ENCODE data around the gene RNU1-2.
"Not testable (repeated sequence)": the region's sequence is repeated elsewhere in the genome, so short reads cannot be mapped to it uniquely, and the experiment has no call there.

Gene RNU1-2

GRCh38 chr1:16895598-16896315 lies at the start of gene RNU1-2:
Gene RNU1-2, plus strand, starts transcription at chr1:16895980.
- DNase-seq (ENCODE audit: low read depth), result peak; percentile 80

DNA sequence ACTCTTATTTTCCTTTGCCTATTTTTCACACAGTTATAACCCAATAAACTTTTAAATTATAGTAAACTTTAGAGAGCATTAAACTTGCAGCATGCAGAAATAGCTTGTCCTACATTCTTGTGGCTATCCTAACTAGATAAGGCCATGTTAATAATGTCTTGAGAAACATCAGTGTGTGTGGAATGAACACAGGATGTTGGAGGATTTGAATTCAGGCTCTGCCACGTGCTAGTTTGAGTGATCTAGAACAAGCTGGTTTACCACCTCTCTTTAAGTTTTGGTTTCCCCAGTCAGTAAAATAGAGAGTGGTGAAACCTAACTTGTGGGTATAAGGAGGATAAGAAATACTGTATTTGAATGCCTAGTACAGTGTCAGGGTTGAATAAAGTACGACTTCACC lies 39.6 kb upstream of the RNU1-2 start:
- not testable (repeated sequence) for DNase-seq (ENCODE audit: low read depth)

DNA sequence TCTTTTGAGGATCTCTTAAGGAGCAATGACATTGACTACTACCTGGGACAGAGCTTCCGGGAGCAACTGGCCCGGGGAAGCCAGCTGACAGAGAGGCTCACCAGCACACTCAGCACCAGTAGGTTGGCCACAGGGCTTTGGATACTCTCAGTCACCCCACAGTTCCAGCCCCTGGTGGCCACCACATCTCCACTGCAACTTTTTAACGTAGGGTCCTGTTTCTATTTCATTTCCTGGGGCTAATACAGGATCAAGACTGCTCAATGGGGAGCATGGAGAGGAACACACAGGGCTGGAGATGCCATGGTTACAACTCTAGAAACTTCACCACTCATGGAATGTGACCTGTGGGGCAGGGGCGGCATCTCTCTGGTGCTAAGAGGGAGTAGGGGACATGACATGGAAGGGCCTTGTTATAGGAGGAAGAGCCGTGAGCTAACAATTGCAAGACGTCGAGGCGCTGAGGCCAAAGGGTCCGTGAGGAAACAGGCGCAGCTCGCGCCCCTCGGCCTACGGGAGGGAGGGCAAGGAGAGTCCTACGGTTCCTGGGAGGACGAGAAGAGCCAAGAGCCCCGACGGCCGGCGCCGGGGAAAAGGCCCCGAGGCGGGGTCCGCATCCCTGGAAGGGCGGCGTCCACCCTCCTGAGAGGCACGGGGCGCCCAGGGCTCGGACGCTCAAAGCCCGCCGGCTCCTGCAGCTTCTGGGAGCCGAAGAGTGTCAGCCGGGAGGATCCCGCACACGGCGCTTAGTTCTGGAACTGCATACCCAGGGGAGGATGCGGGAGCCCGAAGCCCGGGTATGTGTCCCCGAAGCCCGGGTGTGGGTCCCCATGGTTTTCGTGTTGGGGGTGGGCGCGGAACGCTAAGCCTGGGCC lies 36.4 kb upstream of the RNU1-2 start:
- DNase-seq (ENCODE audit: low read depth), result not testable (repeated sequence)

- not testable (repeated sequence) for DNase-seq (ENCODE audit: low read depth)
These were observed 35.7 kb upstream of the RNU1-2 start for GRCh38 chr1:16860048-16860447.

GRCh38 chr1:16861832-16862245 lies 33.9 kb upstream of the RNU1-2 start:
- DNase-seq (ENCODE audit: low read depth), result not testable (repeated sequence)

DNA sequence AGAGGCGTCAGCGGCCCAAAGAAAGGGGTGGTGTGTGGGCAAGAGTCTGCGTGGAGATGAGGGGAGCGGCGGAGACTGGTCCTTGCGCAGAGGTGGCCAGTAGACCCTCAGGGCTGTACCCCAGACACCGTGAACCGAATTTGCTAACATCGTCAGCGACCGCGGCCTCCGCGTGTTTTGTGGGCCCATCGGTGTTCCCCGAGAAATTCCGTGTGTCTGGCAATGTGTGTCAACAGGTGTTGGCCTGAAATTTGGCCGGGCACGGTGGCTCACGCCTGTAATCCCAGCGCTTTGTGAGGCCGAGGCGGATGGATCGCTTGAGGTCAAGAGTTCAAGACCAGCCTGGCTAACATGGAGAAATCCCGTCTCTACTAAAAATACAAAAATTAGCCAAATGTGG lies 33.4 kb upstream of the RNU1-2 start:
- not testable (repeated sequence) for DNase-seq (ENCODE audit: low read depth)

GRCh38 chr1:16863024-16863423 lies 32.8 kb upstream of the RNU1-2 start:
- not testable (repeated sequence) for DNase-seq (ENCODE audit: low read depth)

- DNase-seq (ENCODE audit: low read depth), result not testable (repeated sequence)
These were observed 28.7 kb upstream of the RNU1-2 start for GRCh38 chr1:16866926-16867707.

DNA sequence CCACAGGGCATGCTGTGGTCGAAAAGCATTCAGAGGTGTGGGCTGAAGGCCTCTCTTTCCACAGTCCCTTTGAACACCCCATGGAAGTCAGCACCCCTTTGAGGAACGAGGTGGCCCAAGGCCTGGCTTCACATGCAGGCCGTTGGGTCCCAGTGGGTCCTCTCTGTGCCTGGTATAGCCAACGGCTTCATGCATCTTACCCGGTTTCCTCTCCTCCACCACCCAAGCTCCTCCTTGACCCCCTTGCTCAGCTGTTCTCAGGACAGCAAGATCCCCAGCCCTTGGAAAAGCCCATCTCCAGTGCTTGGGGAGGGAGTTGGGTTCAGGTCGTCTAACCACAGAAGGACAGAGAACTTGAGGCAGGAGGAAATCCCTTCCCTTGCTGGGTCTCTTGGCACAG lies 27.0 kb upstream of the RNU1-2 start:
- not testable (repeated sequence) for DNase-seq (ENCODE audit: low read depth)

DNA sequence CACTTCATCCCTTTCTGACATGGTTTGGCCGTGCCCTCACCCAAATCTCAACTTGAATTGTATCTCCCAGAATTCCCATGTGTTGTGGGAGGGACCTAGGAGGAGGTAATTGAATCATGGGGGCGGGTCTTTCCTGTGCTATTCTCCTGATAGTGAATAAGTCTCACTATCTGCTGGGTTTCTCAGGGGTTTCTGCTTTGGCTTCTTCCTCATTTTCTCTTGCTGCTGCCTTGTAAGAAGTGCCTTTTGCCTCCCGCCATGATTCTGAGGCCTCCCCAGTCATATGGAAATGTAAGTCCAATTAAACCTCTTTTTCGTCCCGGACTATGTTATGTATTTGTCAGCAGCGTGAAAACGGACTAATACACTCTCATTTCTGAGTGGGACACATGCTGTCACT lies 25.8 kb upstream of the RNU1-2 start:
- DNase-seq (ENCODE audit: low read depth), result not testable (repeated sequence)

GRCh38 chr1:16871171-16871570 lies 24.6 kb upstream of the RNU1-2 start:
- DNase-seq (ENCODE audit: low read depth), result not testable (repeated sequence)

DNA sequence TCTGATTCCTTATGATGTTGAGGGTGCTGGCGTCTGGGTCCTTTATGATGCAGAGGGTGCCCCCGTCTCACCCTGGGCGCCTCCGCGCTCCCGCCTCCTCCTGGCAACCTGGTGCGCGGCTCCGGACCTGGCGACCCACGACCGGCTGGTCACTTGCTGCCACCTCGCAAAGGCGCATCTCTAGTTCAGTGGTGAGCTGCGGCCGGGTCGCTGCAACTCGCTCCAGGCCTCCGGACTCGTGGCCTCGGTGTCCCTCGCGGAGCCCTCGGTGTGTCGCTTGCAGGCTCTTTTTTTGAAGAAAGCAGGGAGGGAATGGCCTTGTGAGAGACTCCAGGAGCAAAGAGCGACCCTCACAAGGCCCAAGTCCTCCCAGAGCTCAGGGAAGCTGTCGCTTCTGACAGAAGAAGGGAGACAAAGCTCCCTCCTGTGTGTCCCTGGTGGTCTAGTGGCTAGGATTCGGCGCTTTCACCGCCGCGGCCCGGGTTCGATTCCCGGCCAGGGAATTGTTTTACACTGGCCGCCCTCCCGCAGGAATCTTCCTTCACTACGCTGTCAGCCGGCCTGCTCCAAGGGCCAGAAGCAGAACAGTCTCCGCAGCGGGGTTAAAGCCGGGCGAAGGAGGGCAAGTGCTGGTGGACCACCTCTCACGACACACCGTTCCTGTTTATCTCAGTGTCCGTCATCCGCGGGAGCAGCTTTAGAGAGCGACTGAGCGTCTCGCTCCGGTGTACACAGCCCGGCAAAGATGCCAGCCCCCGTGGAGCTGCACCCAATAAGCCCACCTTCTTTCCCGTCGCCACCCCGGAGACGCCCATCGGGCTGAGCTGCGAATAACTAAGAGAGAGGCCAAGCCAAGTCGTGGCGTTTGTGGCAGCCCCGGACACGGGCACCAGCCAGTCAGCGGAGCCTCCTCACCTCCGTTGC lies 23.4 kb upstream of the RNU1-2 start:
- DNase-seq (ENCODE audit: low read depth), result peak; percentile 65

DNA sequence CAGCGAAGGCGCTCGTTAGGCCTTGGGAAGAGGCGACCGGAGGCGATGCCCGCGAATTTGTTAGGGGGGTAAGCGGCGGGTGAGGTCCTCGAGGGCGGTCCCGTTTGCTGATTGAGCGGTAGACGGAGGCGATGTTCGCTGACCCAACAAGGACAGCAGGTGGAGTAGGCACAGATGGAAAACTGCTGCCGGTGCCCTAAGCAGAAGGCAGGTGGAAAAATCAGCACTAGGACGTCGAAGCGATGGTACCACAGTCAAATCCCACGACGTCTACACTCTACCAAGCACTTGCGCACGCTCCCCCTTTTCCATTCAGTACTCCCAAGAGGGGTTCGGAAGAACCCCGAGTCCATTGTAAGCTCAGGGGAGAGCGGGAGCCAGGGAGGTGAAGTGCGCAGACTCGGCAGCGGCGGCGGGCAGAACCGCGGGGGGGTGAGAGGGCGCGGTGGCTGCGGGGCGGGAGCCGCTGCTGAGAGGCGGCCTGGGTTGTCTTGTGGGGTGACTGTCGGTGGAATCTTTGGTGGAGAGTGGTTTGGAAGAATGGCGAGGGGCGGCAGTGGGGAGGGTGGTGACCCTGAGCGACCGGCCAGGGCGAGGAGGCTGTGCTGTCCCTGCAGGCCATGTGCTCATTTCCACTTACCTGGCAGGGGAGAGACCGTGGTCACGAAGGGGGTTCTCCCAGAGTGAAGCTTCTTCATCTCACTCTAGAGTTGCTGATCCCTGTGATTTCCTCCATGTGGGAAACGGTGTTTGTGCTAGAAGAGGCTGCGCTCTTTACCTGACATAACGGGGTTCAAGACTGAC lies 22.5 kb upstream of the RNU1-2 start:
- DNase-seq (ENCODE audit: low read depth), result peak; percentile 44

- not testable (repeated sequence) for DNase-seq (ENCODE audit: low read depth)
These were observed 20.6 kb upstream of the RNU1-2 start for GRCh38 chr1:16874968-16875765.

GRCh38 chr1:16881742-16882141 lies 14.0 kb upstream of the RNU1-2 start:
- not testable (repeated sequence) for DNase-seq (ENCODE audit: low read depth)

- no peak for DNase-seq (ENCODE audit: low read depth)
These were observed 12.8 kb upstream of the RNU1-2 start for GRCh38 chr1:16882986-16883385.

- DNase-seq (ENCODE audit: low read depth), result not testable (repeated sequence)
These were observed 11.3 kb upstream of the RNU1-2 start for GRCh38 chr1:16884487-16884886.

GRCh38 chr1:16886860-16887605 lies 8.7 kb upstream of the RNU1-2 start:
- DNase-seq (ENCODE audit: low read depth), result no peak

All from activated T-cell treated with anti-CD3 and anti-CD28 coated beads for 24 hours (primary cell).